ENCODE measurements around the gene SPTLC2. TPM values are rescaled to one million over a fixed set of nuclear protein-coding genes. Genes with fewer than 3 reads are reported as not detected.
"Not testable (repeated sequence)": the region's sequence is repeated elsewhere in the genome, so short reads cannot be mapped to it uniquely, and the experiment has no call there.

Gene SPTLC2
- total RNA-seq, 1 experiment from 2014 or later, result 14.4 TPM

DNA sequence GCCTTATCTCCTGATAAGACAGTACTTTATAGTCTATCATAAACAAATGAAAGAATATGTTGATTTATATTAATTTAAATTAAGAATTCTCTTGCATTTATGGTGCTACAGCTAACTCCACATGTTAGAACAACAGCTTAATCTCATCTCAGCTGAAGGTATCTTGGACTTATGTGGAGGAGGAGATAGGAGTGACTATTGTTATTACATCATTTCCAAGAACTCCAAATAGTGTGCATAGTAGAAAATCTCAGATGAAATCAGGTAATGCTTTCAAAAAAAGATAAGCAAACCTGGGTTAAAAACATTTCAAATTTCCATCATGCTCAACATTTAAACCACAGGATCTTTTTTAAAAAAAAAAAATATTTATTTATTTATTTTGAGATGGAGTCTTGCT is 86.5 kb downstream of the SPTLC2 start:
- in situ Hi-C loops (cut with HindIII; ENCODE audit: low pct_unique_long_range_greater_than_20kb, low sequenced_read_pairs), result no loop called here
- no peak for DNase-seq (ENCODE audit: low read depth)

DNA sequence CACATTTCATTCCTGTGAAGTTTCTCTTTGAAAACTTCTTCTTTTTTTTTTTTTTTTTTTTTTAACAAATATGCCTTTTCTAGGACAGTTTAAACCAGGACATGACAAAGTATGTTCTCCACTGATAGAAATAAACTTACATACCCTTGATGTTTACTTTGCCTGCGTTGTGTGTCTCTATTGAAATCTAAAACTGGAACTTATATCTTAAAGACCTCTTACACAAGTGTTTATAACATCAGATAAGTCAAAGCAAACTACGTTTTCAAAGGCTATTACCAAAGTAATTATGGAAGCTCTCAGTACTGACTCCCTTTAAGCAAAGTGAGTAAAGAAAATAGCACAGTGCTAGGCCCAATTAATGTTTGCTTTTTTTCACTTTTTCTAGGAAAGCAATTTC is 87.2 kb downstream of the SPTLC2 start:
- in situ Hi-C loops (cut with HindIII; ENCODE audit: low pct_unique_long_range_greater_than_20kb, low sequenced_read_pairs), result no loop called here
- no peak for DNase-seq (ENCODE audit: low read depth)

DNA sequence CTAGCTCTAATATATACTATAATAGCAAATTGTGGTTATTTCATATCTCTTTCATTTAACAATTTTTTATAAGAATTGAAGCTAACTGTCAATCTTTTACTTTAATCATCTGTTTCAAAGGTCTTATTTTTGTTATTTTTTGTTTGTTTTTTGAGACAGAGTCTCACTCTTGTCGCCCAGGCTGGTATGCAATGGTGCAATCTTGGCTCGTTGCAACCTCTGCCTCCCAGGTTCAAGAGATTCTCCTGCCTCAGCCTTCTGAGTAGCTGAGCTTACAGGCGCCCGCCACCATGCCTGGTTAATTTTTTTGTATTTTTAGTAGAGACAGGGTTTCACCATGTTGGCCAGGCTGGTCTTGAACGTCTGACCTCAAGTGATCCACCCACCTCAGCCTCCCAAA is 87.7 kb downstream of the SPTLC2 start:
- DNase-seq (ENCODE audit: low read depth); in situ Hi-C loops (cut with HindIII; ENCODE audit: low pct_unique_long_range_greater_than_20kb, low sequenced_read_pairs): not testable (repeated sequence)

DNA sequence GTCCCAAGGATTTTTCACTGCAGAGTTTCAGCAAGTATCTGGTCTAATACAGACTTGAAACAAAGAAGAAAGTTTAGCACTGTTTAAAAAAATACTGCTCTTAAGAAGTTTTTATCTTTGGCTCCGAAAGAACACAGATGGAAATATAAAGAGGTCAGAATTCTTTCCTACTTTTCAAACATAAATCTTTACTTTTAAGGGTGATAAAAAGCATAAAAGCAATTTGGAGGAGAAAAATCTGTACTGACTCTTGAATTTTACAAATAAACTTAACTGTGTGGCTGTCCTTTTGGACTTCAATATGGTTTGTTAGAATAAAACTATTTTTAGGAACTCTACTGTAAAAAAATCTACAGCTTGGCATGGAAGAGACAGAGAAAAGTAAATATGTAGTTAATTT is 90.2 kb downstream of the SPTLC2 start:
- no peak for DNase-seq (ENCODE audit: low read depth)

DNA sequence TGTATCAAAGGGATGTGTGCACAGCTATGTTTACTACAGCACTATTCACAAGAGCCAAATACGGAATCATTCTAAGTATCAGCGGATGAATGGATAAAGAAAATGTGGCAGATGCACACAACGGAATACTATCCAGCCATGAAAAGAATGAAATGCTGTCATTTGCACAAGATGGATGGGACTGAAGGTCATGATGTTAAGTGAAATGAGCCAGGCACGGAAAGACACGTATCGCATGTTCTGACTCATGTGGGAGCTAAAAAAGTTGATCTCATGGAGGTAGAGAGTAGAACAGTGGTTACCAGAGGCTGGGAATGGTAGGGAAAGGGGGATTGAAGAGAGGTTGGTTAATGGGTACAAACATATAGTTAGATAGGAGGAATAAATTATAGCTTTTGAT is 91.9 kb downstream of the SPTLC2 start:
- in situ Hi-C loops (cut with HindIII; ENCODE audit: low pct_unique_long_range_greater_than_20kb, low sequenced_read_pairs), result no loop called here
- DNase-seq (ENCODE audit: low read depth), result no peak

More for the DNA sequence above, 90.2 kb downstream of the SPTLC2 start:
- in situ Hi-C loops (cut with HindIII; ENCODE audit: low pct_unique_long_range_greater_than_20kb, low sequenced_read_pairs), result no loop called here

DNA sequence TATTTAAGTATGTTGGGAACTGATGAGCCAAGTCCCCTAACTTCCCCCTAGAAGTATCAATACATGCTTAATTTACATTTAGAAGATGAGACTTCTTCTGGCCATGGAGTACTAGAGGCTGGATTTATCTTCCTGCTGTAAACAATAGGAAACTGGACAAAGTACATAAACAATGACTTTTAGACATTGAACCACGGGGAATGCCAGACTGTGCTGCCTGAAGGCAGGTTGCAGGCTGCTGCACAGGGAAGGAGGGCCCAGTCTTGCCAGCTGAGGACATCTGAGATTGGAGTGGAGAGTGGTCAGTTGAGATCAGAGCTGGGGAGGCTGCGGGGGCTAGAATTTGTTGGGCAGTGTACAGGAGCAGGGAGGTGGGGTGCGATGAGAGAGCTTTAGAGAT is 93.3 kb downstream of the SPTLC2 start:
- DNase-seq (ENCODE audit: low read depth), result no peak
- in situ Hi-C loops (cut with HindIII; ENCODE audit: low pct_unique_long_range_greater_than_20kb, low sequenced_read_pairs), result no loop called here

DNA sequence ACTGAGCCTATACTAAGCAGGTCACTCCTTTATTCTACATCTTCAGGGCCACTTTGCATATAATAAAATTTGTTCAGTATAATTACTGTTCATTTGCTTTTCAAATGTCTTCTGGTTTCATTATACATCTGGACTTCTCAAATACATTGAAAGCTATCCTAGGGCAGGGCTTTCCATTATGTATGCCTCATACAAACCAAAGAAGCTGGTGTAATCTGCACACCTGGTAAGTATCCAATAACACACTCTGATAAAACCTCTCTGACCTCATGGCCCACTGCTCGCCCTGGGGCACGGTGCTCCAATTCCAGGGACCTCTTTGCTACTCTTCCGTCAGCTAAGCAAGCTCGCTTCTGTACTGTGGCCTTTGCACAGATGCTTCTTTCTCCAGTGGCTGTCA is 95.9 kb downstream of the SPTLC2 start:
- no peak for DNase-seq (ENCODE audit: low read depth)
- in situ Hi-C loops (cut with HindIII; ENCODE audit: low pct_unique_long_range_greater_than_20kb, low sequenced_read_pairs), result no loop called here

DNA sequence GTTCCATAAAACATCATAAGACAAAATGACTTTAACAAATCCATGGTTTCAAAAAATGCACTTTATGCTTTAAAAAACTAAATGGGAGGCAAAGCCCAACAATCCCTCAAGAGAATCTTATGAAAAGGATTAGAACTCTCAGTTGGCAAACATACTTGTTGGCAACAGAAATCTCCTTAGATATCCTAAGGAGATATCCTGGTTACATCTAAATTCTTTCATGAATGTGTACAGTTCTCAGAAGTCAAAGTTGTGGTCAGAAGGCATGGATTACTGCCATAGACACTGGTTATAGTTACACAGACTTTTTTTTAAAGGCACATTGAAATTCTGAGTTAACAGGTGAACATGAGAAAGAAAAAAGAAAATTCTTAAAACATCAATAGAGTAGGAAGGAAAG is 100.3 kb downstream of the SPTLC2 start:
- in situ Hi-C loops (cut with HindIII; ENCODE audit: low pct_unique_long_range_greater_than_20kb, low sequenced_read_pairs), result no loop called here

DNA sequence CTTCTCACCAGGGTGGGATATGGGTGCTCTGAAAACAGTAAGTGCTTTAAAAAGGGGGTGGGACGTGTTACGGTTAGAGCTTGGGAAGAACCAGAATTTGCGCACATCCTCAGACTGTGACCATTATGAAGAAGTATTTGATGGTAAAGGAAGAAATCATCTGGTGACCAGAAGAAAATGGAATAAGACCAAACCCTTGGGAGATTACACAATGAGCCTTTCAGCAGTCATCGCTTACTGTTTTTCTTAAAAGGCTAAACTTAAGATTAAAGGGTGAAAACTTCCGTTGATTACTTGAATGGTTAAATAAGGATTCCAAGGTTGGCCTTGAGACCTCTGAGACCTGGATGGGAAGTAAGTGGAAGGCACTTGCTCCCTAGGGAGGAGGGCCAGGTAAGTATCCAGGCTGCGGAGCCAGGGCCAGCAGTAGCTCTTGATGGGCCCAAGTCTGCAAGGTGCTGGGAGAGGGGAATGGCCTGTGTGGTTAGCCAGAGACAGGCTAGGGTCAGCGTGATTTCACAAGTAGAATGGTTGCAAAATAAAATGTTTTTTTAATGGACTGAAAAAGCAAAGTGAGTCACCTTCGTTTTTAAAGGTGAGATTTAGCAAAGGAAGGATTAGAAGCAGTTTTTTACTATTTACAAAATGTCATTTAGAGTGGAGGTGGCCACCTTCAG is 104.8 kb downstream of the SPTLC2 start:
- in situ Hi-C loops (cut with HindIII; ENCODE audit: low pct_unique_long_range_greater_than_20kb, low sequenced_read_pairs), result no loop called here
- DNase-seq (ENCODE audit: low read depth), result no peak

More for the DNA sequence above, 100.3 kb downstream of the SPTLC2 start:
- no peak for DNase-seq (ENCODE audit: low read depth)

DNA sequence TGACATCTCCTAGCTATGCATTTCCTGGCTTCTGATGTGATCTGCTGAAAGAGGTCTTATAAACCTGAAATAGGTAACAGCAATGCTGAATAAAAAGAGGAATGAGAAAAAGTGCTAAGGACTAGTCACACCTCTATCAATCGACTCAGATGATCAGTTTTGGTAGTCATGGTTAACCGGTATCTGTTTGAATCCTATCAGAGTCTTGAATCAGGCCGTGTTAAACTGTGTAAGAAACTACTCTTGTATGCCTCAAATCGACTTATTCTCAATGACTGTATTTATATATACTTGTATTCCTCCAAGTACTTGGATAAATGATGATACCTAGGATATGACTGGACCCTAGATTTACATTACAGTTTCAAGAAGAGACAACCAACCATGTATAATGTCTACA is 107.1 kb downstream of the SPTLC2 start:
- in situ Hi-C loops (cut with HindIII; ENCODE audit: low pct_unique_long_range_greater_than_20kb, low sequenced_read_pairs), result no loop called here
- DNase-seq (ENCODE audit: low read depth), result no peak

DNA sequence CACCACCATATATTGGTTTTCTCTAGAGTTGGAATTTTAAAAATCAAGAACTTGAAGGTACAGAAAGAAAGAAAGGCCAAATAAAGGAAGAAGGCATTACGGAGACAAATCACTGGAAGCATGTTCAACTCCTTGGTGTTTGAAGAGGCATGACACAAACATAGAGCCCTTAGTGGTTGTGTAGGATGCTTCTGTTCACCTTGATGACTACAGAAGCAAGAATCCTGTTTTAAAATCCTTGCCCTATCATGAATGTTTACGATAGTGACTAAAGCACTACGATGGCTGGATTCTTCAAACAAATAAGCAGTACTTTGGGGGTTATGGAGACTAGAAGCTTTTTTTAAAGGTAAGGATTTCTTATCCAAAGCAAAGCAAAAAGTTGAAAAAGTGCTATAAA is 107.6 kb downstream of the SPTLC2 start:
- DNase-seq (ENCODE audit: low read depth), result no peak

DNA sequence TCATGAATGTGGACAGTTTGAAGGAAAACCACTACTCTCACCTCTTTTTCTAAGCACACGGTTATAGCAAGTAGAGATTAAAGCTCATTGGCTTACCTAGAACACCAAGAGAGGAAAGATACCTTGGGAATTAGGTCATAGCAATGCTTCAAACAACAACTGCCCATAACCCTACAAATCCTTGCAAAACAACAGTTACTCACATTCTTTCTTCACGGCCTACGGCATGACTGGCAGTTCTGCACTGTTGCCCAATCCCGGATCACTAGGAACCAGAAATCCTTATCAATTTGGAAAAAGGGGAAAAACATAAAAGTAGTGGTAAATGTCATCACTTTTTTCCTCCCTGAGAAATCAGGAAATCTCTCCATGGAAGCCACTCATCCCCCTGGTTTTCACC is 108.2 kb downstream of the SPTLC2 start:
- no peak for DNase-seq (ENCODE audit: low read depth)
- in situ Hi-C loops (cut with HindIII; ENCODE audit: low pct_unique_long_range_greater_than_20kb, low sequenced_read_pairs), result no loop called here

More for the DNA sequence above, 107.6 kb downstream of the SPTLC2 start:
- in situ Hi-C loops (cut with HindIII; ENCODE audit: low pct_unique_long_range_greater_than_20kb, low sequenced_read_pairs), result no loop called here

DNA sequence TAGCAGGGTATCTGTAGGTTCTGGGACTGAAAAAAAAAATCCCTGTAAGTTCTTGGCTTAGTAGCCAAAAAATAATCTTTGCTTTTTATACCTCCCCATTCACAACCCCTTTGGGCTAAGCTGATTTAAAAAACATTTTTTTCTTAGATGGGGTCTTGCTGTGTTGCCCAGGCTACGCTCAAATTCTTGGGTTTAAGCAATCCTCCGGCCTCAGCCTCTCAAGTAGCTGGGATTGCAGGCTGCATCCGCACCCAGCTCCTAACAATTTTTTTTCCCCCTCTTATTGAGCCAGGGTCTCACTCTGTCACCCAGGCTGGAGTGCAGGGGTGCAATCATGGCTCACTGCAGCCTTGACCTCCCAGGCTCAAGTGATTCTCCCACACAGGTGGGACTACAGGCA is 108.7 kb downstream of the SPTLC2 start:
- in situ Hi-C loops (cut with HindIII; ENCODE audit: low pct_unique_long_range_greater_than_20kb, low sequenced_read_pairs), result no loop called here
- DNase-seq (ENCODE audit: low read depth), result no peak

DNA sequence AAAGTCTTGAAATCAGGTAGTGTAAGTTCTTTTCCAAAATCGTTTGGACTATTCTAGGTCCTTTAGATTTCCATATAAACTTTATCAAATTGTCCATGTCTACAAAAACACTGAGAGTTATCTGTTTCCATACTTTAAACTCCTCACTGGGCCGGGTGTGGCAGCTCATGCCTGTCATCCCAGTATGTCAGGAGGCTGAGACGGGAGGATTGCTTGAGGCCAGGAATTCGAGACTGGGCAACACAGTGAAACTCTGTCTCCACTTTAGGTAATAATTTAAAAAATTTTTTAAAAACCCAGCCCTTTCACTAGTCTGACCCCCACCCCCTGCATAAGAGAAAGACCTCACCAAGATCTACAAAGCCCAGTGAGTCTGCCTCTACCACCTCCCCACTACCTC is 111.4 kb downstream of the SPTLC2 start:
- in situ Hi-C loops (cut with HindIII; ENCODE audit: low pct_unique_long_range_greater_than_20kb, low sequenced_read_pairs), result no loop called here
- no peak for DNase-seq (ENCODE audit: low read depth)

DNA sequence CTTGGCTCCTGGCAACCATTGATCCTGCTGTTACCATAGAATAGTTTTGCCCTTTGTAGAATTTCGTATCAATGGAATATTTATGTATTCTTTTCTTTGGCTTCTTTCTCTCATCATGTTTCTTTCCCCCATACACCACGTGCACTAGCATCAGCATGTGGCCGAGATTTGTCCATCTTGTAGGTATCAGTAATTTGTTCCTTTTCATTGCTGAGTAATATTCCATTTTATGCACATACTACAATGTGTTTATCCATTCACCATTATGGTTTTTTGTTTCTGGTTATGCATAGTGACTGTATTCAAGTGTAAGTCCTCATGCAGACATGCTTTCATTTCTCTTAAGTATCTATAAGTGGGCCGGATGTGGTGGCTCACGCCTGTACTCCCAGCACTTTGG is 113.3 kb downstream of the SPTLC2 start:
- in situ Hi-C loops (cut with HindIII; ENCODE audit: low pct_unique_long_range_greater_than_20kb, low sequenced_read_pairs), result no loop called here
- no peak for DNase-seq (ENCODE audit: low read depth)

DNA sequence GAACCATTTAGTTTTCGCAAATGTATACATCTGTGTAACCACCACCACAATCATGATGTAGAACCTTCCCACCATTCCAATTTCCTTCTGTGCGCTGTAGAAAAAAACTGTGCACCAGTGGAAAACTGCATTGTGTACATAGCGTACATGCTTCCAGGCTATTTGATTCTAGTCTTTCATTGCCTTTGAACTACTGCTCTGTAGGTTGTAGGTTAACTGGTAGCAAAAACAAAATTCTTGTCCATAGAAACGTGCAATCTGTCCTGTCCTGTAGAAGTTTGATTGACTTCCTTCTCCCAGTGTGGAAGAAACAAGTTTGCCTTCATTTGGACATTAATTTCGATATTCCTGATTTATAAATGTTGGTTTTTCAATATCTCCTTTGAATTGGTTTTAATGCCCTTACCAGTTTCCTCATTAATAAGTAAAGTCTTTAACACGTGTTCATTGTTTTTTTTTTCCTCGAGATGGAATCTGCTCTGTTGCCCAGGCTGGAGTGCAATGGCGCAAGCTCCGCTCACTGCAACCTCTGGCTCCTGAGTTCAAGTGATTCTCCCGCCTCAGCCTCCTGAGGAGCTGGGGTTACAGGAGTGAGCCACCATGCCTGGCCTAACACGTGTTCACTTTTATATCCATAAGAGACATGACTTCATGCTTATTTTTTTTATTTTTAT is 114.2 kb downstream of the SPTLC2 start:
- in situ Hi-C loops (cut with HindIII; ENCODE audit: low pct_unique_long_range_greater_than_20kb, low sequenced_read_pairs), result no loop called here
- DNase-seq (ENCODE audit: low read depth), result no peak

DNA sequence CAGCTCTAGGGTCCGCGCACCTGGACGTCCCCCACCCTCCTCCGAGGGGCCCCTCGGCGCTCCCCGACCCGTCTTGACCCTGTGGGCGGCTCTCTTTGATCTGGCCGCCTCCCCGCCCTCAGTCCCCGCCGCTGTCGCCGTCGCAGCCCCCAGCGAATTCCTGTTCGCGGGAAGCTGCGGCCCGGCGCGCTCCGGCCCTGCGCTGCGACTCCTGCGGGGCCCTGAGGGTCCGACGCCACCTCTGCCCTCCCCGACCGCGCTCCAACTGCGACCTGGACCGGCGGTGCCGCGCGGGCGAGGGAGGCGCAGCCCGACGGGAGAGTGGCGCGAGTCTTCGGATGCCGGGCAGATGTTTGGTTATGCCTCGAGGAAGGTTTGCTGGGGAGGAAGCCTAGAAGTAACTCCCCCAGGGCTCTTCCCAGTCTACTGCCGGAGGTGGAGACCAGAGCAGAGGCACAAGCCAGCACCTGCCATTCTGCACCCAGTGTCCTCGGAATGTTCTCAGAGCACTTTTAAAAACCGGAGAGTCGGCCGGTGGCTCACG is 117.4 kb downstream of the SPTLC2 start:
- no peak for DNase-seq (ENCODE audit: low read depth)
- in situ Hi-C loops (cut with HindIII; ENCODE audit: low pct_unique_long_range_greater_than_20kb, low sequenced_read_pairs), result no loop called here

DNA sequence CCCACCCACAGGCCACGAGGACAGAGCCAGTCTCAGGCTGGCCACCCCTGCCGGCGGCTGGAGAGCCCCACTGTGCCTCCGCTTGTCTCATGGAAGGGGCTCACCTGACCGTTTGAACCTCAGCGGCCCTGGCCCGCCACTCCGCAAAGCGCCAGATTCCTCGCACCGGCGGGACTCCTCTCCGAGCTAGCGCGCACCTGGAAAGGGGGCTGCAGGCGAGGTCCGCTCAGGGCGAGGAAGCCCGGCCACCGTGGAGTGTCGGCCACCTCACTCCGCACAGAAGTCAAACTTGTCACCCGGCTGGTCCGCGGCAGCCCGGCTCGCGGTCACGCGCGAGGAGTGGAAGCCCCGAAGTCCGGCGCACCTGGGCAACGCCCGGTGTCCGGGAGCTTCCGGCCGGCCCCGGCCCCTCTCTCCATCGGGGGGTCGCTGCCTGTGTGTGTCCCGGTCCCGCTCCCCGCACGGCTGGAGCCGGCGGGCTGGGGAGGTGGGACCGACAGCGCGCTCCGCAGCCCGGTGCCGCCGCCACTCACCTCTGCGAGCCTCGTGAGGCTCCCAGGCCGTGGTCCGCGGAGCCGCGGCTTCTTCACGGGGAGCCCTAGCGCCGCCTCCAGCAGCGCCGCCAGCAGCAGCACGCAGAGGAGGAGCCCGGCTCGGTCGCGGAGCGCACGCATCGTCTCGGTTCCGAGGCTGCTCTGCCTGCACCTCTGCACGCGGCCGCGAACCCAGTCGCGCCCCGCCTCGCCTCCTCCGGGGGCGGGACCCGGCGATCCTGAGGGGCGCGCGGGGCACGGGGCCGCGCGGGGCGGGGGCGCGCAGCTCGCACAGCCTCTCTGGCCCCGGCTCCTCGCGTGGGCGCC is 118.1 kb downstream of the SPTLC2 start, which contains the start of gene ISM2:
Gene ISM2, minus strand, starts transcription at position 697 of the 860 bp plus-strand sequence. Its CDS starts 23 bp downstream, at position 674.
- in situ Hi-C loops (cut with HindIII; ENCODE audit: low pct_unique_long_range_greater_than_20kb, low sequenced_read_pairs), result no loop called here
- no peak for DNase-seq (ENCODE audit: low read depth)

DNA sequence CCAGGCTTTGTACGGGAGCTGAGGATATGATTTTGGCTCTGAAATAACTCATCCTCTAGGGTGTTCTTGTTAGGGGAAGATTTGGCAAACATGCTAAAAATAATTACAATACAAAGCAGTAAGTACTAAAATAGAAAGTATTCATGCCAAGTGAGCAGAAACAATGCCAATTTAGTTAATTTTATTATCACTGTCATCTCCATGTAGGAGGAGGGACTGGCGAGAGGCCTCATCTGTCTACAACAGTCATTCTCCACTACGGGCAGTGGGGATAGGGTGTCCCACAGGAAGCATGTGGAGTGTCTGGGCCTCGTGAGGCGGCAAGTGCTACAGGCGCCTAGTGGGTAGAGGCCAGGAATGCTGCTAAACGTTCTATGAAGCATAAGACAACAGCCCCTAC is 121.1 kb downstream of the SPTLC2 start:
- no peak for DNase-seq (ENCODE audit: low read depth)
- in situ Hi-C loops (cut with HindIII; ENCODE audit: low pct_unique_long_range_greater_than_20kb, low sequenced_read_pairs), result no loop called here

All from Caki2 (cell line).